Right kidney (tissue), 1 donor: ENCODE results near the gene MATN1.

Experiments
- DNase-seq: peaks from one replicate; pipeline ENCODE4 v3.0.0-alpha.2; 2016

MATN1 gene

GRCh38 chr1:30758121-30758688 lies 34.8 kb upstream of the MATN1 start:
- no peak for DNase-seq

- DNase-seq: no peak
These were observed 34.2 kb upstream of the MATN1 start, which contains the start of gene LAPTM5 for GRCh38 chr1:30757352-30758120. Gene LAPTM5, minus strand, starts transcription at chr1:30757774. Its CDS starts 29 bp downstream, at chr1:30757745.

- no peak for DNase-seq
These were observed 33.4 kb upstream of the MATN1 start for GRCh38 chr1:30756545-30757351.

- DNase-seq: no peak
These were observed 32.8 kb upstream of the MATN1 start for GRCh38 chr1:30756206-30756544.

- no peak for DNase-seq
These were observed 32.4 kb upstream of the MATN1 start for GRCh38 chr1:30755746-30756145.

GRCh38 chr1:30755334-30755733 lies 31.9 kb upstream of the MATN1 start:
- DNase-seq: no peak

GRCh38 chr1:30754684-30755171 lies 31.3 kb upstream of the MATN1 start:
- no peak for DNase-seq

GRCh38 chr1:30753660-30754123 lies 30.3 kb upstream of the MATN1 start:
- no peak for DNase-seq

GRCh38 chr1:30753118-30753517 lies 29.7 kb upstream of the MATN1 start:
- no peak for DNase-seq

- no peak for DNase-seq
These were observed 29.2 kb upstream of the MATN1 start for GRCh38 chr1:30752651-30752908.

- no peak for DNase-seq
These were observed 28.7 kb upstream of the MATN1 start for GRCh38 chr1:30751830-30752650.

GRCh38 chr1:30750731-30751291 lies 27.4 kb upstream of the MATN1 start:
- no peak for DNase-seq

GRCh38 chr1:30749691-30750583 lies 26.6 kb upstream of the MATN1 start:
- DNase-seq: no peak

- DNase-seq: no peak
These were observed 25.5 kb upstream of the MATN1 start for GRCh38 chr1:30748699-30749401.

- DNase-seq: no peak
These were observed 24.8 kb upstream of the MATN1 start for GRCh38 chr1:30748098-30748698.

GRCh38 chr1:30747033-30748008 lies 23.9 kb upstream of the MATN1 start:
- no peak for DNase-seq

- no peak for DNase-seq
These were observed 23.0 kb upstream of the MATN1 start for GRCh38 chr1:30746212-30747032.

- DNase-seq: no peak
These were observed 22.4 kb upstream of the MATN1 start for GRCh38 chr1:30745834-30746208.
